Measurements from ENCODE around the gene PAX9. TPM values are rescaled to one million over a fixed set of nuclear protein-coding genes. Genes with fewer than 3 reads are reported as not detected.

The PAX9 gene
- total RNA-seq, 2 experiments from 2014 or later: not detected

- H3K27me3 ChIP-seq (ENCODE audit: control insufficient read depth in 1 of 2, insufficient read depth in 2 of 2, low read length in 2 of 2): peaks cover 44 to 85% of the 10 kb centered on the region in 2 experiments
- peaks cover 81% of the 10 kb centered on the region for H3K27me3 Mint-ChIP-seq
- H3K9me3 ChIP-seq (ENCODE audit: control insufficient read depth in 1 of 2, insufficient read depth in 1 of 2, low read length in 2 of 2): peaks cover 3 to 21% of the 10 kb centered on the region in 2 experiments
- H3K36me3 Mint-ChIP-seq (ENCODE audit: low read depth): no peaks in the 10 kb centered on the region
- ChIA-PET POLR2A (no interaction called here), CTCF (no interaction called here)
- no peak overlapping the region for H3K4me3 ChIP-seq (ENCODE audit: low read length)
- ATAC-seq (ENCODE audit: poor library complexity) (no peak), DNase-seq (no peak)
- no peaks in the 10 kb centered on the region for H3K9me3 Mint-ChIP-seq
- no peak overlapping the region for H3K27ac Mint-ChIP-seq
- intact Hi-C loops (cut with DNase I, micrococcal nuclease): no loop called here
- TF ChIP-seq, protein P1, sequence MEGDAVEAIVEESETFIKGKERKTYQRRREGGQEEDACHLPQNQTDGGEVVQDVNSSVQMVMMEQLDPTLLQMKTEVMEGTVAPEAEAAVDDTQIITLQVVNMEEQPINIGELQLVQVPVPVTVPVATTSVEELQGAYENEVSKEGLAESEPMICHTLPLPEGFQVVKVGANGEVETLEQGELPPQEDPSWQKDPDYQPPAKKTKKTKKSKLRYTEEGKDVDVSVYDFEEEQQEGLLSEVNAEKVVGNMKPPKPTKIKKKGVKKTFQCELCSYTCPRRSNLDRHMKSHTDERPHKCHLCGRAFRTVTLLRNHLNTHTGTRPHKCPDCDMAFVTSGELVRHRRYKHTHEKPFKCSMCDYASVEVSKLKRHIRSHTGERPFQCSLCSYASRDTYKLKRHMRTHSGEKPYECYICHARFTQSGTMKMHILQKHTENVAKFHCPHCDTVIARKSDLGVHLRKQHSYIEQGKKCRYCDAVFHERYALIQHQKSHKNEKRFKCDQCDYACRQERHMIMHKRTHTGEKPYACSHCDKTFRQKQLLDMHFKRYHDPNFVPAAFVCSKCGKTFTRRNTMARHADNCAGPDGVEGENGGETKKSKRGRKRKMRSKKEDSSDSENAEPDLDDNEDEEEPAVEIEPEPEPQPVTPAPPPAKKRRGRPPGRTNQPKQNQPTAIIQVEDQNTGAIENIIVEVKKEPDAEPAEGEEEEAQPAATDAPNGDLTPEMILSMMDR (IDR thresholded peaks at IDR 0.05): no peak
- no peaks in the 10 kb centered on the region for H3K4me1 Mint-ChIP-seq (ENCODE audit: low read depth)
- H3K4me3 Mint-ChIP-seq: no peak overlapping the region
- no peak overlapping the region for H3K27ac ChIP-seq (ENCODE audit: low read depth in 1 of 2, low read length in 2 of 2)
- peaks cover 3% of the 10 kb centered on the region for H3K4me1 ChIP-seq (ENCODE audit: insufficient read depth, low read length)
- H3K36me3 ChIP-seq (ENCODE audit: insufficient read depth, low read length): no peaks in the 10 kb centered on the region
These were observed 13.6 kb upstream of the PAX9 start for GRCh38 chr14:36647824-36648753.

GRCh38 chr14:36649872-36650650, 11.6 kb upstream of the PAX9 start:
- TF ChIP-seq, protein P1 (IDR thresholded peaks at IDR 0.05): no peak
- Histone ChIP-seq H3K4me1 (ENCODE audit: insufficient read depth, low read length) (peaks cover 12% of the 10 kb centered on the region), H3K9me3 (ENCODE audit: control insufficient read depth in 1 of 2, insufficient read depth in 1 of 2, low read length in 2 of 2) (peaks cover 10 to 32% of the 10 kb centered on the region in 2 experiments), H3K27ac (ENCODE audit: low read depth in 1 of 2, low read length in 2 of 2) (no peak overlapping the region), H3K36me3 (ENCODE audit: insufficient read depth, low read length) (no peaks in the 10 kb centered on the region), H3K4me3 (ENCODE audit: low read length) (no peak overlapping the region), H3K27me3 (ENCODE audit: control insufficient read depth in 1 of 2, insufficient read depth in 2 of 2, low read length in 2 of 2) (peaks cover 61 to 97% of the 10 kb centered on the region in 2 experiments)
- no peaks in the 10 kb centered on the region for H3K9me3 Mint-ChIP-seq
- no peak overlapping the region for H3K27ac Mint-ChIP-seq
- ChIA-PET POLR2A (no interaction called here), CTCF (no interaction called here)
- ATAC-seq (ENCODE audit: poor library complexity): no peak
- no peak for DNase-seq
- no peaks in the 10 kb centered on the region for H3K36me3 Mint-ChIP-seq (ENCODE audit: low read depth)
- peaks cover under 1% of the 10 kb centered on the region for H3K4me1 Mint-ChIP-seq (ENCODE audit: low read depth)
- intact Hi-C loops (cut with DNase I, micrococcal nuclease): no loop called here
- H3K27me3 Mint-ChIP-seq: peaks cover 90% of the 10 kb centered on the region
- H3K4me3 Mint-ChIP-seq: no peak overlapping the region

DNA sequence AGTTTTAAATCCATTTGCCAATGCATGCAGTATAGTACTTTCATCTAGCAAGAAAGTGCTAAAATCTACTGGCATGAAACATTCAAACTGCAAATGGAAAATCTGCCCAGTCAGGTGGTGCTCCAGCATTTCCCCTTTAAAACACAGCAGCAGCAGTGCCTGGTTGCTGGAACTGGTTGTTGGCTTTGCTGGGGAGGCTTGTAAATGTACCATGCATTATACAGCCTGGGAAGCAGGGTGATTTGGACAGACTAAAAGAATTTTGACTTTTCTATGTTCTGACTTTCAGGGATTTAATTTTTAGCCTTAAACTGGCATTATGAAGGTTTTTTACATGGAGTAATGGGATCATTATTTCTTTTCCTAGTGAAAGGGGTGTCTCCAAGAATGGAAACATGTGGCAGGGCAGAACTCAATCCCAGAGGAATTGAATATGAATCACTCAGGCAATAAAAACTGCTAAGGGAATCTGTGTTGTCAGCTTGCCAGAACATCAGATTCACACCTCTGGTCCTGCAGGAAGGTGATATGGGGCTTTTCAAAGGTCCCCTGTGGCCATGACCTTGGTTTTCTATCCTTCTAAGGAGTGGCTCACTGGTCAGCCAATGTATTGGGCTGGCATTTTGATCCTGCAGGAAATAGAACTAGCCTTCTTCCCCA, 9.0 kb upstream of the PAX9 start:
- TF ChIP-seq, protein P1 (IDR thresholded peaks at IDR 0.05): no peak
- Mint-ChIP-seq H3K4me3 (no peak overlapping the region), H3K36me3 (ENCODE audit: low read depth) (no peaks in the 10 kb centered on the region), H3K9me3 (no peaks in the 10 kb centered on the region), H3K27ac (no peak overlapping the region), H3K4me1 (ENCODE audit: low read depth) (peaks cover 22% of the 10 kb centered on the region), H3K27me3 (peaks cover 97% of the 10 kb centered on the region)
- intact Hi-C loops (cut with DNase I, micrococcal nuclease): no loop called here
- ChIA-PET POLR2A (no interaction called here), CTCF (no interaction called here)
- Histone ChIP-seq H3K36me3 (ENCODE audit: insufficient read depth, low read length) (no peaks in the 10 kb centered on the region), H3K4me3 (ENCODE audit: low read length) (no peak overlapping the region), H3K4me1 (ENCODE audit: insufficient read depth, low read length) (peaks cover 34% of the 10 kb centered on the region), H3K9me3 (ENCODE audit: control insufficient read depth in 1 of 2, insufficient read depth in 1 of 2, low read length in 2 of 2) (peaks cover 12 to 45% of the 10 kb centered on the region in 2 experiments), H3K27ac (ENCODE audit: low read depth in 1 of 2, low read length in 2 of 2) (no peak overlapping the region), H3K27me3 (ENCODE audit: control insufficient read depth in 1 of 2, insufficient read depth in 2 of 2, low read length in 2 of 2) (peaks cover 66 to 99% of the 10 kb centered on the region in 2 experiments)
- ATAC-seq (ENCODE audit: poor library complexity): no peak
- no peak for DNase-seq

Measured in CD4-positive, alpha-beta T cell (primary cell).